H9 (cell line): ENCODE measurements around the gene FREY1. TPM values are rescaled to one million over a fixed set of nuclear protein-coding genes. Genes with fewer than 3 reads are reported as not detected.

ENCODE experiments used
- DNase-seq: peaks from one replicate; pipeline ENCODE4 v3.0.0-alpha.2; 2017
- H2AFZ ChIP-seq: one replicate; pipeline ENCODE4 v1.6.1; 2013; ENCODE audit warnings: mild to moderate bottlenecking, low read length, control low read depth, moderate library complexity
- H2AK5ac ChIP-seq: 2 replicates; pipeline ENCODE4 v1.6.1; 2013; ENCODE audit warnings: low read length, control low read depth, mixed read lengths; ENCODE audit not compliant: insufficient read length
- H2BK120ac ChIP-seq: one replicate; pipeline ENCODE4 v1.6.1; 2013; ENCODE audit warnings: low read depth, mild to moderate bottlenecking, low read length, control low read depth, inconsistent platforms; ENCODE audit not compliant: poor library complexity, severe bottlenecking
- H2BK12ac ChIP-seq: 2 replicates; pipeline ENCODE4 v1.6.1; 2013; ENCODE audit warnings: low read length, control low read depth, mixed read lengths, low read depth; ENCODE audit not compliant: insufficient read length
- H2BK15ac ChIP-seq: 2 replicates; pipeline ENCODE4 v1.6.1; 2013; ENCODE audit warnings: low read depth, low read length, control low read depth
- H2BK20ac ChIP-seq: one replicate; pipeline ENCODE4 v1.6.1; 2013; ENCODE audit warnings: low read depth, mild to moderate bottlenecking, low read length, control low read depth, inconsistent platforms; ENCODE audit not compliant: poor library complexity, severe bottlenecking
- H2BK5ac ChIP-seq: 2 replicates; pipeline ENCODE4 v1.6.1; 2013; ENCODE audit warnings: low read length, control low read depth, mixed read lengths; ENCODE audit not compliant: insufficient read length
- H3K14ac ChIP-seq: 2 replicates; pipeline ENCODE4 v1.6.1; 2013; ENCODE audit warnings: low read length, control low read depth; ENCODE audit not compliant: insufficient read depth
- H3K18ac ChIP-seq: 2 replicates; pipeline ENCODE4 v1.6.1; 2013; ENCODE audit warnings: low read depth, mild to moderate bottlenecking, mixed read lengths, low read length, control low read depth; ENCODE audit not compliant: insufficient read length
- H3K23ac ChIP-seq: 2 replicates; pipeline ENCODE4 v1.6.1; 2013; ENCODE audit warnings: low read length, control low read depth, mixed read lengths, low read depth; ENCODE audit not compliant: insufficient read length
- H3K23me2 ChIP-seq: 2 replicates; pipeline ENCODE4 v1.6.1; 2013; ENCODE audit warnings: low read depth, mild to moderate bottlenecking, mixed read lengths, low read length, control low read depth; ENCODE audit not compliant: insufficient read length, poor library complexity, severe bottlenecking
- H3K27ac ChIP-seq: 2 replicates; pipeline ENCODE4 v1.5.1; 2013; ENCODE audit warnings: low read length, control low read depth, mixed read lengths, low read depth; ENCODE audit not compliant: insufficient read length
- H3K27me3 ChIP-seq: 2 replicates; pipeline ENCODE4 v1.6.1; 2013; ENCODE audit warnings: low read length, control low read depth, inconsistent platforms; ENCODE audit not compliant: insufficient read depth
- H3K4ac ChIP-seq: 2 replicates; pipeline ENCODE4 v1.6.1; 2013; ENCODE audit warnings: low read depth, mild to moderate bottlenecking, control low read depth, inconsistent platforms, low read length, moderate library complexity
- H3K4me1 ChIP-seq: 2 replicates; pipeline ENCODE4 v1.6.1; 2013; ENCODE audit warnings: low read length, control low read depth, inconsistent platforms; ENCODE audit not compliant: insufficient read depth
- H3K4me2 ChIP-seq: 2 replicates; pipeline ENCODE4 v1.6.1; 2013; ENCODE audit warnings: low read length, control low read depth, mixed read lengths; ENCODE audit not compliant: insufficient read length, insufficient read depth
- H3K56ac ChIP-seq: 2 replicates; pipeline ENCODE4 v1.6.1; 2013; ENCODE audit warnings: low read depth, mild to moderate bottlenecking, mixed read lengths, low read length, control low read depth; ENCODE audit not compliant: insufficient read length
- H3K79me1 ChIP-seq: 2 replicates; pipeline ENCODE4 v1.6.1; 2013; ENCODE audit warnings: low read depth, mild to moderate bottlenecking, moderate library complexity, low read length, control low read depth, inconsistent platforms; ENCODE audit not compliant: insufficient read depth, poor library complexity, severe bottlenecking
- H3K79me2 ChIP-seq: 2 replicates; pipeline ENCODE4 v1.6.1; 2013; ENCODE audit warnings: low read length, control low read depth, inconsistent platforms; ENCODE audit not compliant: insufficient read depth
- H3K9ac ChIP-seq: 2 replicates; pipeline ENCODE4 v1.6.1; 2013; ENCODE audit warnings: low read length, control low read depth, mixed read lengths; ENCODE audit not compliant: insufficient read length; ENCODE audit errors: extremely low read depth
- H3K9me3 ChIP-seq: one replicate; pipeline ENCODE4 v1.6.1; 2013; ENCODE audit warnings: low read depth, low read length, inconsistent platforms; ENCODE audit not compliant: control insufficient read depth
- H3T11ph ChIP-seq: one replicate; pipeline ENCODE4 v1.6.1; 2013; ENCODE audit warnings: mild to moderate bottlenecking, low read length, control low read depth, inconsistent platforms
- H4K20me1 ChIP-seq: one replicate; pipeline ENCODE4 v1.6.1; 2013; ENCODE audit not compliant: control insufficient read depth, insufficient read length, insufficient read depth
- H4K5ac ChIP-seq: 2 replicates; pipeline ENCODE4 v1.6.1; 2013; ENCODE audit warnings: low read depth, mild to moderate bottlenecking, mixed read lengths, low read length, control low read depth; ENCODE audit not compliant: insufficient read length
- H4K8ac ChIP-seq: replicated peaks from 2 replicates; pipeline ENCODE4 v1.6.1; 2013; ENCODE audit warnings: low read length, control low read depth, mixed read lengths, low read depth; ENCODE audit not compliant: insufficient read length
- H4K91ac ChIP-seq: 2 replicates; pipeline ENCODE4 v1.6.1; 2013; ENCODE audit warnings: low read depth, mild to moderate bottlenecking, moderate library complexity, mixed read lengths, low read length, control low read depth; ENCODE audit not compliant: insufficient read length
- H3K27ac Mint-ChIP-seq, 3 experiments: 2 replicates in 2 of 3; 3 replicates in 1 of 3; pipeline ENCODE4 v1.8.0; 2020 to 2021; ENCODE audit warnings: mixed read lengths in 3 of 3, mild to moderate bottlenecking in 1 of 3, moderate library complexity in 1 of 3
- H3K27me3 Mint-ChIP-seq: 2 replicates; pipeline ENCODE4 v1.8.0; 2021; ENCODE audit warnings: low read depth, mild to moderate bottlenecking, moderate library complexity, mixed read lengths
- H3K36me3 Mint-ChIP-seq, 3 experiments: 2 replicates in 2 of 3; 3 replicates in 1 of 3; pipeline ENCODE4 v1.8.0; 2020 to 2021; ENCODE audit warnings: low read depth in 3 of 3, mixed read lengths in 3 of 3; ENCODE audit not compliant: insufficient read depth in 1 of 3
- H3K4me1 Mint-ChIP-seq, 2 experiments: 2 replicates each; pipeline ENCODE4 v1.8.0; 2020; ENCODE audit warnings: mixed read lengths in 2 of 2
- H3K4me3 Mint-ChIP-seq, 2 experiments: 2 replicates in 1 of 2; 3 replicates in 1 of 2; pipeline ENCODE4 v1.8.0; 2020 to 2021; ENCODE audit warnings: mild to moderate bottlenecking in 2 of 2, mixed read lengths in 2 of 2, moderate library complexity in 1 of 2
- H3K9me3 Mint-ChIP-seq, 2 experiments: 2 replicates in 1 of 2; 3 replicates in 1 of 2; pipeline ENCODE4 v1.8.0; 2020; ENCODE audit warnings: mild to moderate bottlenecking in 2 of 2, mixed read lengths in 2 of 2, moderate library complexity in 1 of 2
- CTCF ChIP-seq: fragments of 200-600 bp; sonication (generic); conservative IDR thresholded peaks from 3 replicates; pipeline ENCODE4 v1.8.0; 2021; ENCODE audit warnings: antibody characterized with exemption, mild to moderate bottlenecking
- WGBS: extraction: QIAGEN DNeasy Blood & Tissue Kit; methylation state at CpG from one replicate; pipeline ENCODE4 v1.1.7; 2013; ENCODE audit warnings: missing lambda C conversion rate, low lambda C conversion rate, mixed read lengths; ENCODE audit not compliant: insufficient read length; ENCODE audit errors: extremely low coverage; 5-methylcytosine and 5-hydroxymethylcytosine counted together
- total RNA-seq: library from RNA; stranded (reverse); gene quantifications from 2 replicates; pipeline ENCODE4 v1.2.1, GENCODE V29; 2021

FREY1 gene
- total RNA-seq, 1 experiment from 2014 or later, result 2.1 TPM

- Histone ChIP-seq H3K79me1 (no peaks in the 10 kb centered on the region), H4K5ac (no peak overlapping the region), H2BK15ac (no peak overlapping the region), H3K4ac (no peak overlapping the region), H2AFZ (no peak overlapping the region), H3K4me2 (no peak overlapping the region), H3K9ac (no peak overlapping the region), H3K18ac (no peak overlapping the region), H3K14ac (no peak overlapping the region), H3T11ph (no peak overlapping the region), H4K91ac (no peak overlapping the region), H2BK120ac (no peak overlapping the region), H2AK5ac (no peak overlapping the region), H2BK12ac (no peak overlapping the region), H3K27ac (no peak overlapping the region), H3K27me3 (no peaks in the 10 kb centered on the region), H2BK20ac (no peak overlapping the region), H3K9me3 (no peaks in the 10 kb centered on the region), H2BK5ac (no peak overlapping the region), H3K56ac (no peak overlapping the region), H4K8ac (no peak overlapping the region), H3K23me2 (no peaks in the 10 kb centered on the region), H3K79me2 (no peaks in the 10 kb centered on the region; the same call in 1 of the 2 replicates), H3K4me1 (peaks cover 4% of the 10 kb centered on the region), H4K20me1 (no peaks in the 10 kb centered on the region), H3K23ac (no peak overlapping the region)
- Mint-ChIP-seq H3K9me3 (no peaks in the 10 kb centered on the region), H3K36me3 (peaks cover 8 to 45% (median 43%) of the 10 kb centered on the region in 3 experiments; a peak in 6 of 7 replicates), H3K4me3 (no peak overlapping the region), H3K27me3 (no peaks in the 10 kb centered on the region), H3K27ac (peak overlapping the region in 2 of 3 experiments; percentile 20 to 27; a peak in 1 of 7 replicates), H3K4me1 (peaks cover 29 to 50% of the 10 kb centered on the region in 2 experiments)
- no peak for DNase-seq
- WGBS, result no CpG with 5 or more reads among the region's 2 CpGs
- TF ChIP-seq CTCF, result no peak
Observed at GRCh38 chr11:45857961-45858474, 49.1 kb downstream of the FREY1 start.

Other genes with a start within 250 kb of the FREY1 start
- gene CHST1, start 241.6 kb downstream of the FREY1 start, total RNA-seq, result 0.39 and 0.57 TPM in 2 replicates
- 8.9 and 10.4 TPM in 2 replicates for gene SLC35C1, start 102.1 kb downstream of the FREY1 start, total RNA-seq
- 14.4 and 14.5 TPM in 2 replicates for gene CRY2, start 59.8 kb downstream of the FREY1 start, total RNA-seq
- 30.1 and 30.2 TPM in 2 replicates for gene MAPK8IP1, start 21.6 kb downstream of the FREY1 start, total RNA-seq
- gene PEX16, start 10.6 kb upstream of the FREY1 start, total RNA-seq, result 28.6 and 30.8 TPM in 2 replicates
- 95.6 and 108 TPM in 2 replicates for gene LARGE2, start 15.4 kb upstream of the FREY1 start, total RNA-seq
- 28.6 and 33.8 TPM in 2 replicates for gene PHF21A, start 214.2 kb upstream of the FREY1 start, total RNA-seq